Fibroblast of mammary gland (primary cell): ENCODE data around the gene VPS37C.

Source experiments
- DNase-seq: peaks from one replicate; pipeline ENCODE4 v3.0.0-alpha.2; 2010; ENCODE audit warnings: low read depth
- H3K4me3 ChIP-seq: 2 replicates; pipeline ENCODE4 v1.5.1; 2011; ENCODE audit warnings: low read depth, mild to moderate bottlenecking, low read length, moderate library complexity; ENCODE audit not compliant: control insufficient read depth
- TF ChIP-seq, protein P1 (sequence below): conservative IDR thresholded peaks from 2 replicates; pipeline ENCODE4 v1.5.1; 2011; ENCODE audit warnings: low read depth, low read length, inconsistent platforms; ENCODE audit not compliant: control insufficient read depth, insufficient read depth

The VPS37C gene

DNA sequence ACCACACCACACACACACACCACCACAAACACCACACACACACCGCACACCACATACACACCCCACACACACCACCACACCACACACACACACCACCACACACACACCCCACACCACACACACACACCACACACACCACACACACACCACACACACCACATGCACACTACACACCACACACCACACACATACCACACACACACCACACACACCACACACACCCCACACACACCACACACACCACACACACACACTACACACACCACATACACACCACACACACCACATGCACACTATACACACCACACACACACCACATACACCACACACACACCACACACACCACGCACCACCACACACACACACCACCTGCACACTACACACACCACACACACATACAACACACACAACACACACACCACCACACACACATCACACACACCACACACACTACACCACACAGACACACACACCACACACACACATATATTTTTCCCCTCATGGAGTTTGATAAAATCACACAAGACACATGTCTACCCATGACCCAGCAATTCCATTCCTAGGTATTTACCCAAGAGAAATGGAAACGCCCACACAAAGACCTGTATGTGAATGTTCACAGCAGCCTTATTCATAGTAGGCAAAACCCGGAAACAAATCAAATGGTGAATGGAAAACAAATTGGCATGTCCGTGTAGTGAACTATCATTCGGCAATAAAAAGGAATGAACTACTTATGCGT, 44.6 kb downstream of the VPS37C start:
- DNase-seq = no peak
- TF ChIP-seq, protein P1, sequence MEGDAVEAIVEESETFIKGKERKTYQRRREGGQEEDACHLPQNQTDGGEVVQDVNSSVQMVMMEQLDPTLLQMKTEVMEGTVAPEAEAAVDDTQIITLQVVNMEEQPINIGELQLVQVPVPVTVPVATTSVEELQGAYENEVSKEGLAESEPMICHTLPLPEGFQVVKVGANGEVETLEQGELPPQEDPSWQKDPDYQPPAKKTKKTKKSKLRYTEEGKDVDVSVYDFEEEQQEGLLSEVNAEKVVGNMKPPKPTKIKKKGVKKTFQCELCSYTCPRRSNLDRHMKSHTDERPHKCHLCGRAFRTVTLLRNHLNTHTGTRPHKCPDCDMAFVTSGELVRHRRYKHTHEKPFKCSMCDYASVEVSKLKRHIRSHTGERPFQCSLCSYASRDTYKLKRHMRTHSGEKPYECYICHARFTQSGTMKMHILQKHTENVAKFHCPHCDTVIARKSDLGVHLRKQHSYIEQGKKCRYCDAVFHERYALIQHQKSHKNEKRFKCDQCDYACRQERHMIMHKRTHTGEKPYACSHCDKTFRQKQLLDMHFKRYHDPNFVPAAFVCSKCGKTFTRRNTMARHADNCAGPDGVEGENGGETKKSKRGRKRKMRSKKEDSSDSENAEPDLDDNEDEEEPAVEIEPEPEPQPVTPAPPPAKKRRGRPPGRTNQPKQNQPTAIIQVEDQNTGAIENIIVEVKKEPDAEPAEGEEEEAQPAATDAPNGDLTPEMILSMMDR = no peak
- H3K4me3 ChIP-seq = no peak overlapping the region

DNA sequence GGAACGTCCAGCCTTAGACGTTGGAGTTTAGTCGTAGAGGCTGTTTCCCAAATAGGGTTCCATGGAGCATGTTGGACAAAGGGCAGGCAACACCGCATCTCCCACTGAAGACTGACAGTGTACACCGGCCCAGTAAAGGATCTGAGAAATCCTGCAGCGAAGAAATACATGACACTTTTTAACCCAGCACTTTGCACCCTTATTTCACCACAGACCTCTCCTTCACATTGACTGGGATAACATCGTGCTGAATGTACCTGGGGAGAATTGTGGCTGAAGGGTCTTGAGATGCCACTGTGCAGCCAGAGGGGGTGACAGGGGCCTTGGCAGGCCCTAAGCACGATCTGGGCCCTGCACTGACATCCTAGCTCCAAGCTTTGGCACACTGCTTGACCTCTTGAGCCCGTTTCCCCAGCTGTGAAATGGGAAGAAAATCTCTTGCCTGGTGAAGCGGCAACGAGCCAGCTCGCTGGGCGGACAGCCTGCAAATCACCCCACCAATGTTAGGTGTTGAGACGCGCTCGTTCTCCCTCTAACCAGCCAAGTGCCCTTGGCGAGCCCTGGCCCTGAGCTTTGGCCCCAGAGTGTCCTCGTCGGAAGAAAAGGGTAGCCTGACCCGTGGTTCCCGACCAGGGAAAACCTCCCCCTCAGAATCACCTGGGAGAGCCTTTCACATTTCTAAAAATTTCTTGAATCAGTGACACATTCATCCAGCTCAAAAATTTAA, 45.6 kb downstream of the VPS37C start:
- no peak for DNase-seq
- H3K4me3 ChIP-seq = no peak overlapping the region
- TF ChIP-seq, protein P1 = no peak

DNA sequence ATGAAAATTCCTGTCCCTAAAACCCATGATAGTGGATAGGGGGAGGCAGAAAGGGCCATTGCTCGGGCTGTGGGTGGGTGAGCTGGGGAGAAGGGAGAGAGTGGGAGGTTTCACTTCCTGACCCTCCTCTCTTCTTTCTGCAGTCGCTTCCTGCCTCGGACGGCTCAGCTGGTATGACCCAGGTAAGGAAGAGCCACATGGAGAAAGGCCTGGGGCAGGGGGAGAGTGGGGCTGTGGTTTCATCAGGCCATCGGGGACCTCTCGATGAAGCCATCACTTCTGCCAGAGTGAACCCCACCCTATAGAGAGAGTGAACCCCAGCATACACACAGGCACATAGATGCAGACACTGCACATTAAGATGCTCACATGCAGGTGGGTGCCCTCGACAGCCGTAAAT, 46.3 kb downstream of the VPS37C start:
- TF ChIP-seq, protein P1 = no peak
- H3K4me3 ChIP-seq = no peak overlapping the region
- no peak for DNase-seq

DNA sequence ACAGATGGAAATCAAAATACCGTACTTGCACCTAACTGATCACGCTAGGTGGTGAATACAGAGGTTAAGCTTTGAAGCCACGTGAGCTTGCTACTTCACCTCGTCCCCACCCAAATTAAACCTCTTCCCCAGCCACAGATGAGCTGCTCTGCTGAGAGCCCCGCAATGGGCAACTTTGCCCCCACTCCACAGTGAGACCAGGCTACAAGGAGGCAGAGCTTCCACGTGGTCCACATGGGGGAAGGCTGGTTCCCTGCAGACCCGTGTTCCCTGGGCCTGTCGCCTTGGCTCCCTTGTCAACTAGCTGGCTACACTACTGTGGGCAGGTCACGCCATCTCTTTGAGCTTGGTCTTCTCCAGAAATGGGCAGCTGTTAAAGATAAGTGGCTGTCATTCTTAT, 48.0 kb downstream of the VPS37C start:
- TF ChIP-seq, protein P1 = no peak
- DNase-seq = no peak
- H3K4me3 ChIP-seq = no peak overlapping the region

DNA sequence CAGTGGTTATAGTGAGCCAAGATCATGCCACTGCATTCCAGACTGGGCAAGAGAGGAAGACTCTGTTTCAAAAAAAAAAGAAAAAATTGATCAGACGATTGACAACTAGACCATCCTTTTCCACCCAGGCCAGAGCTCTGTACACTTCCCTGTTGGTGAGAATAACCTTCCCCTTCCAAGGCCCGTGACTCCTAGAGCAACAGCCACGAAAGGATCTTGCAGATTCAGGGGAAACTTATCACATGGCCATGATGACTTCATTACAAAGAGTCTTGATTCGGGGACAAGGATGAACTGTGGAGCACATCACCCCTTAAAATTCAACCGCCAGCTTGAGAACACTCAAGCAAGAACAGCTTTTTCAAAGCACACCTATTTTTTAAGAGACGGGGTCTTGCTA, 48.7 kb downstream of the VPS37C start:
- no peak for DNase-seq
- TF ChIP-seq, protein P1 = no peak
- H3K4me3 ChIP-seq = no peak overlapping the region

DNA sequence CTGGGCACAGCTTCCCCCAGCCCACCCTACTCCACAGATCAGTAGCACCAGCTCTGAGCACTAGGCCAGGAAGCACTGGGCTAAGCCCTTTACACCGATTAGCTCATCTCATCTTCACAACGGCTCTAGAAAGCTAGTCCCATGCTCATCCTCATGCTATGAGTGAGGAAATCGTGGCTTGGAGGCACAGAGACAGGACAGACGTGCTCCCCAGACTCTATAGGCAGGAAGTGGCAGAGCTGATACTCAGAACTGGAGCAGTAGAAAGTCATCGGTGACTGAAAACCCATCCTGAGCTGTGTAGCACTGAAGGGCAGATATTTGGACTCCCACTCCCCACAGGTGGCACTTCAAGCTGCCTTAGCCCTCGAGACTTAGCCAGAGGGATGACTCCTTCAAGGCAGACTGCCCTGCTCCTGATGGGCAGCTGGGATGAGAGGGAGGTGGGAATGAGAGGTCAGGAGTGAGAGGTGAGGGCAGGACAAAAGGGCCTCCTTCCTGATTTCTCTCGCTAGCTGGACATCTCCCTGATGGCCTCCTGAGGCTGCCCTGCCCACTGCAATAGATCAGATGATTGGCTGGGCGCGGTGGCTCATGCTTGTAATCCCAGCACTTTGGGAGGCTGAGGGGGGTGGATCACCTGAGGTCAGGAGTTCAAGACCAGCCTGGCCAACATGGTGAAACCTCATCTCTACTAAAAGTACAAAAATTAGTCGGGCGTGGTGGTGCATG, 49.3 kb downstream of the VPS37C start:
- H3K4me3 ChIP-seq = no peak overlapping the region
- TF ChIP-seq, protein P1 = no peak
- DNase-seq = no peak
